ENCODE data around the gene MAP3K4.

GRCh38 chr6:160956300-160957035 is 35.1 kb upstream of the MAP3K4 start:
- no peak for TF ChIP-seq CTCF (IDR thresholded peaks at IDR 0.05)
- TF ChIP-seq POLR2A (IDR thresholded peaks at IDR 0.05): no peak
